Liver (tissue), 3 donors: ENCODE data around the gene CDK5R1.

Experiments
- CTCF ChIP-seq: fragments of 150-350 bp; IDR thresholded peaks from 2 replicates; pipeline ENCODE4 v1.5.1; 2017; ENCODE audit warnings: improper control_type of control experiment, low read depth, low read length; ENCODE audit not compliant: missing input control
- FOXA1 ChIP-seq: IDR thresholded peaks from 2 replicates; pipeline ENCODE4 v1.6.1; 2016; ENCODE audit warnings: antibody characterized with exemption
- GABPA ChIP-seq, 2 donors: IDR thresholded peaks in 1 of 2; conservative IDR thresholded peaks in 1 of 2; 2 replicates each; pipeline ENCODE4 v1.6.1; 2016; ENCODE audit warnings: antibody characterized with exemption in 2 of 2, mild to moderate bottlenecking in 1 of 2, moderate library complexity in 1 of 2
- RXRA ChIP-seq, 2 donors: IDR thresholded peaks; 2 replicates each; pipeline ENCODE4 v1.6.1; 2017 to 2018; ENCODE audit warnings: antibody characterized with exemption in 2 of 2, mild to moderate bottlenecking in 1 of 2
- SP1 ChIP-seq: IDR thresholded peaks from 2 replicates; pipeline ENCODE4 v1.6.1; 2018; ENCODE audit warnings: antibody characterized with exemption, mild to moderate bottlenecking
- donor health status: healthy.
- donor health status: healthy.

GRCh38 chr17:32487473-32488176 is 832 bp downstream of the CDK5R1 start:
- TF ChIP-seq SP1 (no peak), RXRA (IDR thresholded peaks at IDR 0.05) (no peak), GABPA (IDR thresholded peaks at IDR 0.05 in 1 of 2, conservative IDR thresholded peaks at IDR 0.05 in 1 of 2) (no peak), FOXA1 (no peak), CTCF (no peak)
